GM21786 (cell line): ENCODE measurements around the gene HEMK1.

Experiments used
- ATAC-seq: cut with Tn5 transposase; IDR thresholded peaks from one replicate; pipeline ENCODE4 v1.9.1; 2021; ENCODE audit not compliant: unreplicated experiment

Gene HEMK1

GRCh38 chr3:50568947-50569749, at the start of gene HEMK1:
HEMK1 (plus strand) TSS chr3:50569522; CDS start chr3:50571105, 1,583 bp downstream.
- peak; percentile 58 for ATAC-seq

- no peak for ATAC-seq
These were observed 48.5 kb upstream of the HEMK1 start for GRCh38 chr3:50520849-50521248.

- no peak for ATAC-seq
These were observed 47.8 kb upstream of the HEMK1 start for GRCh38 chr3:50521572-50521971.

- no peak for ATAC-seq
These were observed 46.0 kb upstream of the HEMK1 start for GRCh38 chr3:50523279-50523811.

GRCh38 chr3:50524746-50525145, 44.6 kb upstream of the HEMK1 start:
- ATAC-seq: no peak

GRCh38 chr3:50525191-50525910, 44.0 kb upstream of the HEMK1 start:
- no peak for ATAC-seq

- ATAC-seq: no peak
These were observed 43.3 kb upstream of the HEMK1 start for GRCh38 chr3:50525987-50526386.

GRCh38 chr3:50530001-50530970, 39.0 kb upstream of the HEMK1 start:
- no peak for ATAC-seq

- ATAC-seq: no peak
These were observed 38.1 kb upstream of the HEMK1 start for GRCh38 chr3:50531201-50531600.

- ATAC-seq: no peak
These were observed 37.1 kb upstream of the HEMK1 start for GRCh38 chr3:50532062-50532705.

GRCh38 chr3:50533316-50533715, 36.0 kb upstream of the HEMK1 start:
- no peak for ATAC-seq

GRCh38 chr3:50533807-50534461, 35.4 kb upstream of the HEMK1 start:
- ATAC-seq: no peak

- no peak for ATAC-seq
These were observed 34.5 kb upstream of the HEMK1 start for GRCh38 chr3:50534681-50535330.

GRCh38 chr3:50536471-50537180, 32.7 kb upstream of the HEMK1 start:
- no peak for ATAC-seq

- no peak for ATAC-seq
These were observed 31.7 kb upstream of the HEMK1 start for GRCh38 chr3:50537421-50538129.

- ATAC-seq: no peak
These were observed 29.7 kb upstream of the HEMK1 start for GRCh38 chr3:50539356-50540286.
